ENCODE data around the gene AMN1.

- no peak for TF ChIP-seq ZNF658 (tag by site-specific recombination; IDR thresholded peaks at IDR 0.05)
- TF ChIP-seq, protein P1, sequence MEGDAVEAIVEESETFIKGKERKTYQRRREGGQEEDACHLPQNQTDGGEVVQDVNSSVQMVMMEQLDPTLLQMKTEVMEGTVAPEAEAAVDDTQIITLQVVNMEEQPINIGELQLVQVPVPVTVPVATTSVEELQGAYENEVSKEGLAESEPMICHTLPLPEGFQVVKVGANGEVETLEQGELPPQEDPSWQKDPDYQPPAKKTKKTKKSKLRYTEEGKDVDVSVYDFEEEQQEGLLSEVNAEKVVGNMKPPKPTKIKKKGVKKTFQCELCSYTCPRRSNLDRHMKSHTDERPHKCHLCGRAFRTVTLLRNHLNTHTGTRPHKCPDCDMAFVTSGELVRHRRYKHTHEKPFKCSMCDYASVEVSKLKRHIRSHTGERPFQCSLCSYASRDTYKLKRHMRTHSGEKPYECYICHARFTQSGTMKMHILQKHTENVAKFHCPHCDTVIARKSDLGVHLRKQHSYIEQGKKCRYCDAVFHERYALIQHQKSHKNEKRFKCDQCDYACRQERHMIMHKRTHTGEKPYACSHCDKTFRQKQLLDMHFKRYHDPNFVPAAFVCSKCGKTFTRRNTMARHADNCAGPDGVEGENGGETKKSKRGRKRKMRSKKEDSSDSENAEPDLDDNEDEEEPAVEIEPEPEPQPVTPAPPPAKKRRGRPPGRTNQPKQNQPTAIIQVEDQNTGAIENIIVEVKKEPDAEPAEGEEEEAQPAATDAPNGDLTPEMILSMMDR (tag by site-specific recombination; IDR thresholded peaks at IDR 0.05): no peak
- no peak for TF ChIP-seq SP2 (tag by site-specific recombination; IDR thresholded peaks at IDR 0.05)
- no peak for TF ChIP-seq KLF16 (tag by site-specific recombination; IDR thresholded peaks at IDR 0.05)
- no peak for TF ChIP-seq ZNF274 (IDR thresholded peaks at IDR 0.05; ENCODE audit: low read length)
- no peak for TF ChIP-seq ZNF274 (tag by site-specific recombination; IDR thresholded peaks at IDR 0.05; ENCODE audit: borderline replicate concordance)
- no peak for TF ChIP-seq ZNF138 (tag by site-specific recombination; IDR thresholded peaks at IDR 0.05; ENCODE audit: borderline replicate concordance)
- TF ChIP-seq ZNF621 (tag by site-specific recombination; IDR thresholded peaks at IDR 0.05): no peak
- no peak for TF ChIP-seq ZNF433 (tag by site-specific recombination; IDR thresholded peaks at IDR 0.05; ENCODE audit: low read depth)
These were observed 56.3 kb downstream of the AMN1 start for GRCh38 chr12:31672521-31672920.
